Neural cell (in vitro differentiated cells): ENCODE data around the gene PRKACB. TPM values are rescaled to one million over a fixed set of nuclear protein-coding genes. Genes with fewer than 3 reads are reported as not detected.

Source experiments
- H2AFZ ChIP-seq: fragments of 200-600, 300-800 bp; sonication (generic), shearing (Covaris generic); 2 replicates; pipeline ENCODE4 v1.6.0; 2014; ENCODE audit warnings: low read depth, mild to moderate bottlenecking, antibody characterized with exemption, low read length, moderate library complexity
- H3F3A ChIP-seq: fragments of 200-600 bp; shearing (Covaris generic); 2 replicates; pipeline ENCODE4 v1.6.1; 2016; ENCODE audit warnings: mild to moderate bottlenecking, moderate library complexity, mixed read lengths, antibody characterized with exemption, low read length; ENCODE audit not compliant: insufficient read depth, poor library complexity, severe bottlenecking
- H3K27ac ChIP-seq: fragments of 200-600, 300-800 bp; sonication (generic), shearing (Covaris generic); 2 replicates; pipeline ENCODE4 v1.5.1; 2014; ENCODE audit warnings: mild to moderate bottlenecking, low read length, moderate library complexity
- H3K27me3 ChIP-seq: fragments of 300-800, 200-600 bp; sonication (generic), shearing (Covaris generic); 2 replicates; pipeline ENCODE4 v1.6.0; 2014; ENCODE audit warnings: mild to moderate bottlenecking, low read depth, low read length, moderate library complexity; ENCODE audit not compliant: insufficient read depth
- H3K36me3 ChIP-seq: fragments of 300-800, 200-600 bp; sonication (generic), shearing (Covaris generic); 2 replicates; pipeline ENCODE4 v1.5.1; 2014; ENCODE audit warnings: mild to moderate bottlenecking, antibody characterized with exemption, low read length, moderate library complexity; ENCODE audit not compliant: insufficient read depth
- H3K4me2 ChIP-seq: fragments of 300-800, 200-600 bp; sonication (generic), shearing (Covaris generic); 2 replicates; pipeline ENCODE4 v1.6.0; 2014; ENCODE audit warnings: mild to moderate bottlenecking, low read length
- H3K4me3 ChIP-seq: fragments of 300-800, 200-600 bp; sonication (generic), shearing (Covaris generic); 2 replicates; pipeline ENCODE4 v1.5.1; 2014; ENCODE audit warnings: mild to moderate bottlenecking, low read length, moderate library complexity
- H3K79me2 ChIP-seq: fragments of 200-600 bp; shearing (Covaris generic); replicated peaks from 2 replicates; pipeline ENCODE4 v1.6.0; 2014; ENCODE audit warnings: mild to moderate bottlenecking, low read length, moderate library complexity; ENCODE audit not compliant: insufficient read depth
- H3K9ac ChIP-seq: fragments of 300-800, 200-600 bp; sonication (generic), shearing (Covaris generic); 2 replicates; pipeline ENCODE4 v1.6.1; 2016; ENCODE audit warnings: mild to moderate bottlenecking, low read length, mixed read lengths
- H3K9me2 ChIP-seq: fragments of 200-600 bp; shearing (Covaris generic); 2 replicates; pipeline ENCODE4 v1.6.1; 2016; ENCODE audit warnings: mild to moderate bottlenecking, low read length, mixed read lengths; ENCODE audit not compliant: insufficient read depth
- H3K9me3 ChIP-seq: fragments of 200-600, 300-800 bp; sonication (generic), shearing (Covaris generic); 2 replicates; pipeline ENCODE4 v1.6.1; 2016; ENCODE audit warnings: mild to moderate bottlenecking, mixed run types, low read length, moderate library complexity, mixed read lengths
- H4K20me1 ChIP-seq: fragments of 200-600 bp; shearing (Covaris generic); 2 replicates; pipeline ENCODE4 v1.6.1; 2016; ENCODE audit warnings: mild to moderate bottlenecking, mixed run types; ENCODE audit not compliant: insufficient read depth
- CTCF ChIP-seq: fragments of 450-650 bp; IDR thresholded peaks from 2 replicates; pipeline ENCODE4 v1.5.1; 2014; ENCODE audit warnings: antibody characterized with exemption, mild to moderate bottlenecking, moderate library complexity; ENCODE audit not compliant: poor library complexity, severe bottlenecking
- EP300 ChIP-seq: fragments of 450-650 bp; conservative IDR thresholded peaks from 2 replicates; pipeline ENCODE4 v1.6.1; 2014; ENCODE audit warnings: antibody characterized with exemption, mild to moderate bottlenecking, moderate library complexity; ENCODE audit not compliant: poor library complexity, severe bottlenecking
- EZH2 ChIP-seq: fragments of 200-600, 300-800 bp; shearing (Covaris generic), sonication (generic); IDR thresholded peaks from 2 replicates; pipeline ENCODE4 v1.6.1; 2014; ENCODE audit warnings: antibody characterized with exemption, low read length, borderline replicate concordance, mild to moderate bottlenecking; ENCODE audit not compliant: insufficient read depth, poor library complexity, severe bottlenecking
- MXI1 ChIP-seq: fragments of 450-650 bp; conservative IDR thresholded peaks from 2 replicates; pipeline ENCODE4 v1.6.1; 2014; ENCODE audit warnings: antibody characterized with exemption, mild to moderate bottlenecking; ENCODE audit not compliant: poor library complexity, severe bottlenecking
- POLR2AphosphoS5 ChIP-seq: IDR thresholded peaks from 2 replicates; pipeline ENCODE4 v1.6.1; 2012
- RAD21 ChIP-seq: fragments of 450-650 bp; conservative IDR thresholded peaks from 2 replicates; pipeline ENCODE4 v1.6.1; 2014; ENCODE audit warnings: antibody characterized with exemption, mild to moderate bottlenecking, moderate library complexity
- REST ChIP-seq: IDR thresholded peaks from 2 replicates; pipeline ENCODE4 v1.6.1; 2012; ENCODE audit warnings: borderline replicate concordance
- SMC3 ChIP-seq: fragments of 450-650 bp; conservative IDR thresholded peaks from 2 replicates; pipeline ENCODE4 v1.6.1; 2014; ENCODE audit warnings: antibody characterized with exemption, mild to moderate bottlenecking, moderate library complexity; ENCODE audit not compliant: poor library complexity
- TAF1 ChIP-seq: IDR thresholded peaks from 2 replicates; pipeline ENCODE4 v1.6.1; 2012; ENCODE audit warnings: low read depth
- polyA plus RNA-seq: library from polyadenylated mRNA; depleted of rRNA; stranded (reverse); fragments of >200 nt; gene quantifications from 2 replicates; pipeline ENCODE4 v1.2.3, GENCODE V29; 2014

The PRKACB gene
- polyA plus RNA-seq, 1 donor from 2014 or later: 979 TPM

- peaks cover 9% of the 10 kb centered on the region for H3K79me2 ChIP-seq
- no peaks in the 10 kb centered on the region for H3K9me2 ChIP-seq
- no peaks in the 10 kb centered on the region for H3K36me3 ChIP-seq
- no peak overlapping the region for H2AFZ ChIP-seq
- H3K9me3 ChIP-seq: no peaks in the 10 kb centered on the region
- H3K9ac ChIP-seq: no peak overlapping the region
- H3K27ac ChIP-seq: no peak overlapping the region
- no peaks in the 10 kb centered on the region for H4K20me1 ChIP-seq
- TF ChIP-seq REST (no peak), RAD21 (no peak), POLR2AphosphoS5 (no peak), CTCF (no peak), EZH2 (no peak), MXI1 (no peak), TAF1 (no peak), EP300 (no peak), SMC3 (no peak)
- H3K4me2 ChIP-seq: no peak overlapping the region
- no peaks in the 10 kb centered on the region for H3F3A ChIP-seq
- no peak overlapping the region for H3K4me3 ChIP-seq
- H3K27me3 ChIP-seq: no peaks in the 10 kb centered on the region
Measured at GRCh38 chr1:84155517-84155916, 11.4 kb downstream of the PRKACB start.

GRCh38 chr1:84156210-84156621, 12.1 kb downstream of the PRKACB start:
- H3K27ac ChIP-seq: no peak overlapping the region
- no peaks in the 10 kb centered on the region for H3K9me3 ChIP-seq
- H3F3A ChIP-seq: no peaks in the 10 kb centered on the region
- H3K9me2 ChIP-seq: no peaks in the 10 kb centered on the region
- H3K4me3 ChIP-seq: no peak overlapping the region
- no peak overlapping the region for H2AFZ ChIP-seq
- no peak overlapping the region for H3K9ac ChIP-seq
- H3K4me2 ChIP-seq: no peak overlapping the region
- TF ChIP-seq TAF1 (no peak), EZH2 (no peak), CTCF (no peak)
- H3K36me3 ChIP-seq: no peaks in the 10 kb centered on the region
- H3K27me3 ChIP-seq: no peaks in the 10 kb centered on the region
- H3K79me2 ChIP-seq: peaks cover 16% of the 10 kb centered on the region
- no peaks in the 10 kb centered on the region for H4K20me1 ChIP-seq
